Transverse colon (tissue), 4 donors: ENCODE results near the gene PAWR. TPM values are rescaled to one million over a fixed set of nuclear protein-coding genes. Genes with fewer than 3 reads are reported as not detected.

Experiments used
- DNase-seq: peaks from one replicate; pipeline ENCODE4 v3.0.0-alpha.2; 2019
- H3K27ac ChIP-seq, 4 donors: fragments of 200-600 bp; sonication (generic); 2 replicates each; pipeline ENCODE4 v1.5.1; 2016 to 2018; ENCODE audit warnings: inconsistent platforms in 4 of 4
- H3K27me3 ChIP-seq: fragments of 200-600 bp; sonication (generic); 2 replicates; pipeline ENCODE4 v1.5.1; 2017; ENCODE audit warnings: inconsistent platforms
- H3K36me3 ChIP-seq, 4 donors: fragments of 200-600 bp; sonication (generic); 2 replicates each; pipeline ENCODE4 v1.5.1; 2017 to 2019; ENCODE audit warnings: inconsistent platforms in 4 of 4
- H3K4me1 ChIP-seq, 4 donors: fragments of 200-600 bp; sonication (generic); 2 replicates each; pipeline ENCODE4 v1.5.1; 2017 to 2020; ENCODE audit warnings: inconsistent platforms in 4 of 4
- H3K4me3 ChIP-seq, 4 donors: fragments of 200-600 bp; sonication (generic); 1 replicate in 1 of 4; 2 replicates in 3 of 4; pipeline versions ENCODE4 v1.5.1 to v1.6.1; 2017 to 2019; ENCODE audit warnings: inconsistent platforms in 4 of 4
- H3K9me3 ChIP-seq, 2 donors: fragments of 200-600 bp; sonication (generic); 2 replicates each; pipeline ENCODE4 v1.5.1; 2017 to 2019; ENCODE audit warnings: inconsistent platforms in 2 of 2
- CTCF ChIP-seq, 5 experiments: fragments of 200-600 bp in 3 of 5; fragments of 450-650 bp in 2 of 5; sonication (generic) in 3 of 5; IDR thresholded peaks; 1 replicate in 2 of 5; 2 replicates in 3 of 5; pipeline ENCODE4 v1.5.1; 2016 to 2017; ENCODE audit warnings: antibody characterized with exemption in 5 of 5, inconsistent platforms in 3 of 5, mild to moderate bottlenecking in 2 of 5, moderate library complexity in 1 of 5
- EP300 ChIP-seq: sonication (generic); formaldehyde crosslinking; IDR thresholded peaks from one replicate; pipeline ENCODE4 v1.6.1; 2017; ENCODE audit warnings: antibody characterized with exemption, low read depth
- POLR2A ChIP-seq: fragments of 450-650 bp; IDR thresholded peaks from one replicate; pipeline ENCODE4 v1.6.1; 2016; ENCODE audit warnings: antibody characterized with exemption, mild to moderate bottlenecking, moderate library complexity
- POLR2AphosphoS5 ChIP-seq, 3 donors: sonication (generic); formaldehyde crosslinking; IDR thresholded peaks; one replicate each; pipeline ENCODE4 v1.6.1; 2016; ENCODE audit warnings: antibody characterized with exemption in 3 of 3
- WGBS, 2 donors: methylation state at CpG; one replicate each; pipeline ENCODE4 v1.1.5; 2018; ENCODE audit warnings: low coverage in 1 of 2; 5-methylcytosine and 5-hydroxymethylcytosine counted together
- in situ Hi-C, 4 donors: fragments of 200-750 bp; cut with MboI; loops; one replicate each; pipeline versions ENCODE4 v1.15.0 to v1.15.1; 2017; ENCODE audit warnings: low sequenced_read_pairs in 3 of 4, low pct_ligation_motif_present in 1 of 4, low pct_unique_long_range_greater_than_20kb in 1 of 4
- intact Hi-C: fragments of 100-400 bp; cut with DNase I; formaldehyde crosslinking; loops from one replicate; pipeline ENCODE4 v1.15.1; 2023; ENCODE audit warnings: low total_unique reads
- total RNA-seq, 4 donors: library from RNA; depleted of rRNA; stranded (reverse); fragments of >200 nt; gene quantifications; one replicate each; pipeline ENCODE4 v1.1.0, GENCODE V29; 2016

PAWR gene
- total RNA-seq, 4 donors from 2014 or later: 82.3 to 188 (median 115) TPM

GRCh38 chr12:79553863-79554574, 136.7 kb downstream of the PAWR start:
- 95% methylated on average over 20 of the region's 24 CpGs; no CpG with 5 or more reads in 1 of the 2 donors for WGBS, 2 donors
- no peak for DNase-seq
- intact Hi-C loops (loop anchor here (10.0 kb wide), 2 partner anchors 181 to 721 kb away; no protein-coding TSS in a partner anchor), in situ Hi-C loops (loop anchor here in 3 of 4 donors (10.0 to 25.0 kb wide), 4 partner anchors 142 to 633 kb away; no protein-coding TSS in a partner anchor)
- H3K4me3 ChIP-seq: no peak overlapping the region
- no peaks in the 10 kb centered on the region for H3K27me3 ChIP-seq
- H3K4me1 ChIP-seq: peaks cover 0 to 20% (median 6%) of the 10 kb centered on the region in 4 donors
- H3K27ac ChIP-seq: no peak overlapping the region
- TF ChIP-seq EP300 (no peak), POLR2AphosphoS5 (IDR thresholded peaks at IDR 0.05) (no peak), CTCF (IDR thresholded peaks at IDR 0.05) (no peak), POLR2A (no peak)
- H3K36me3 ChIP-seq: no peaks in the 10 kb centered on the region
- no peaks in the 10 kb centered on the region for H3K9me3 ChIP-seq

GRCh38 chr12:79552192-79552591, 138.6 kb downstream of the PAWR start:
- H3K4me1 ChIP-seq: peaks cover 0 to 22% (median 9%) of the 10 kb centered on the region in 4 donors
- TF ChIP-seq POLR2A (no peak), POLR2AphosphoS5 (IDR thresholded peaks at IDR 0.05) (no peak), EP300 (no peak), CTCF (IDR thresholded peaks at IDR 0.05) (no peak)

GRCh38 chr12:79549531-79550271, 141.1 kb downstream of the PAWR start:
- Histone ChIP-seq H3K9me3 (no peaks in the 10 kb centered on the region), H3K27ac (no peak overlapping the region), H3K4me3 (no peak overlapping the region), H3K27me3 (no peaks in the 10 kb centered on the region), H3K4me1 (peaks cover 0 to 14% (median 9%) of the 10 kb centered on the region in 4 donors), H3K36me3 (no peaks in the 10 kb centered on the region)
- TF ChIP-seq CTCF (IDR thresholded peaks at IDR 0.05) (no peak), POLR2AphosphoS5 (IDR thresholded peaks at IDR 0.05) (no peak), EP300 (no peak), POLR2A (no peak)
- in situ Hi-C loops: loop anchor here (10.0 to 25.0 kb wide), 5 partner anchors 135 to 638 kb away; no protein-coding TSS in a partner anchor
- DNase-seq: no peak
- intact Hi-C loops: loop anchor here (10.0 kb wide), 2 partner anchors 185 to 725 kb away; no protein-coding TSS in a partner anchor
- WGBS, 2 donors: 74 to 85% methylated on average over 4 of the region's 4 CpGs

More at GRCh38 chr12:79552192-79552591, 138.6 kb downstream of the PAWR start:
- Histone ChIP-seq H3K27me3 (no peaks in the 10 kb centered on the region), H3K27ac (no peak overlapping the region), H3K9me3 (no peaks in the 10 kb centered on the region), H3K4me3 (no peak overlapping the region), H3K36me3 (no peaks in the 10 kb centered on the region)
- no peak for DNase-seq
- in situ Hi-C loops: loop anchor here in 3 of 4 donors (10.0 to 25.0 kb wide), 4 partner anchors 140 to 635 kb away; no protein-coding TSS in a partner anchor
- intact Hi-C loops: loop anchor here (10.0 kb wide), 2 partner anchors 183 to 723 kb away; no protein-coding TSS in a partner anchor
- WGBS, 2 donors: 90 to 94% methylated on average over 2 to 6 of the region's 6 CpGs

GRCh38 chr12:79548610-79548924, 142.2 kb downstream of the PAWR start:
- Histone ChIP-seq H3K4me3 (no peak overlapping the region), H3K9me3 (no peaks in the 10 kb centered on the region), H3K36me3 (no peaks in the 10 kb centered on the region), H3K4me1 (peaks cover 0 to 14% (median 9%) of the 10 kb centered on the region in 4 donors), H3K27me3 (no peaks in the 10 kb centered on the region), H3K27ac (peak overlapping the region in 2 of 4 donors; percentile 24 to 68)
- in situ Hi-C loops: loop anchor here in 2 of 4 donors (10.0 to 25.0 kb wide), 2 partner anchors 134 to 136 kb away; no protein-coding TSS in a partner anchor
- DNase-seq: no peak
- intact Hi-C loops: no loop called here
- no peak for TF ChIP-seq CTCF (IDR thresholded peaks at IDR 0.05)
- no peak for TF ChIP-seq EP300
- no peak for TF ChIP-seq POLR2A
- TF ChIP-seq POLR2AphosphoS5 (IDR thresholded peaks at IDR 0.05): no peak
